Hematopoietic multipotent progenitor cell treated with erythropoietin and hydrocortisone succinate and interleukin-3 and kit ligand, for 4 days (in vitro differentiated cells): ENCODE results near the gene TEF.

ENCODE experiments used
- DNase-seq: peaks from one replicate; pipeline ENCODE4 v3.0.0-alpha.2; 2015

The TEF gene, protein sequence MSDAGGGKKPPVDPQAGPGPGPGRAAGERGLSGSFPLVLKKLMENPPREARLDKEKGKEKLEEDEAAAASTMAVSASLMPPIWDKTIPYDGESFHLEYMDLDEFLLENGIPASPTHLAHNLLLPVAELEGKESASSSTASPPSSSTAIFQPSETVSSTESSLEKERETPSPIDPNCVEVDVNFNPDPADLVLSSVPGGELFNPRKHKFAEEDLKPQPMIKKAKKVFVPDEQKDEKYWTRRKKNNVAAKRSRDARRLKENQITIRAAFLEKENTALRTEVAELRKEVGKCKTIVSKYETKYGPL

DNA sequence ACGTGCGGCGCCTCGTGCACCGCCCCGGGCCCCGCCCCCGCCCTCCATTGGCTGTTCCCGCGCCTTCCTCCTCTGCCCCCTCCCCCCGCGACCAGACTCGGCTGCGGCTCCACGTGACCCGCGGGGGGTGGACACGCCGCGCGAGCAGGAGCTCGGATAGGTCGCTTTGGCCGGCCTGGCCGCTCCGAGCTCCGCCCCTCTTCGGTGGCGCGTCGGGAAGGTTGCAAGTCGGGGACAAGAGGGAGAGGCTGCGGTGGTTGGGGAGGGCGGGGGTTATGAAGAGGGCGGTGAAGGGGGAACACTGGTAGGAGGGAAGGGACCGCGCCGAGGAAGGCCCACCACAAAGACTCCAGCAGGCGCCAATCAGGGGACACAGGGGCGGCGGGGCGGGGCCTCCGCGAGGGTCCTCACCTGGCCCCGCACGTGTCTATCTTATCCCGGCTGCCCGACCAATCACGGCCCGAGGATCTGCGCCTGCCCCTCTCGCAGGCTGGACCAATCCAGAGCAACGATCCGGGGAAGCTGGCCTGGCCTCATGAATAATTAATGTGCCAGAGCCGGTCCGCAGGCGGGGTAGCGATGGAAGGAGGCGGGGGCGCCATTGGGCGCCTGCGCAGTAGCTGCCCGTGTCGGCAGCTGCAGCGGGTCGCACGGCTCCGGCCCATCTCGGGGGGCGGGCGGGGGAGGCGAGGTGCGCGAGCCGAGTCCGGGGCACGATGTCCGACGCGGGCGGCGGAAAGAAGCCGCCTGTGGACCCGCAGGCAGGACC, at the start of gene TEF:
TEF (plus strand) TSS at position 614 of the 769 bp plus-strand sequence; CDS start at position 717, 103 bp downstream.
- DNase-seq = peak; percentile 99

DNA sequence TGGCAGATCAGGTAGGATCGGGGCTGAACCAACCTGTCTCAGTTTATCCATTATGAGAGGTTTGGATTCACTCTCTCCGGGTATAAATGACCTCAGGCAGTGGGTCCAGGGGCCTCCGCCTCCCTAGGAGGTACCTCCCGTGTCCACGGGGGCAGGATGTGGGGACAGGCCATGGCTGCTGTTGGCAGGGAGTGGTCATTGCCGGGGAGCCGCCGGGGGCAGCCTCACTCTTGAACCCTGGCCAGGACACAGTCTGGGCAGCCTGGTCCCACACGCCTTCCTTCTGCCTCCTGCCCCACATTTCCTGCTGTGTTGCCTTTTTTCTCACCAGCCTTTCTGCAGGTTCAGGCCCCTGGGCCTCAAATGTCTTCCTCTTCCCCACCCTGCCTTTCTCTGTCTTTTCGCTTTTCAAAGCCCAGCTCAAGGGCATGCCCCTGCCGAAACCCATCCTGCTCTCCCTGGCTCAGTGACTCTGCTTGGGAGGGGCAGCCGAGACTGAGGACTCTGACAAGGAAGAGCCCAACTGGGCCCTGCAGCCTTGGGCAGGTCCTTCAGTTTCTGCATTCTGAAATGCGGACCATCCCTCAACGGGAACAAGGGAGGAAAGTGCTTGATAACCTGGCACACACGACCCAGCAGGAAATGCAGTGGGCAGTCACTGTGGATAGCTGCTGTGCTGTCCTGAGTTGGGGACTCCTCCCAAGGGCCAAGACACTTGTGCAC, 49.4 kb upstream of the TEF start:
- no peak for DNase-seq

DNA sequence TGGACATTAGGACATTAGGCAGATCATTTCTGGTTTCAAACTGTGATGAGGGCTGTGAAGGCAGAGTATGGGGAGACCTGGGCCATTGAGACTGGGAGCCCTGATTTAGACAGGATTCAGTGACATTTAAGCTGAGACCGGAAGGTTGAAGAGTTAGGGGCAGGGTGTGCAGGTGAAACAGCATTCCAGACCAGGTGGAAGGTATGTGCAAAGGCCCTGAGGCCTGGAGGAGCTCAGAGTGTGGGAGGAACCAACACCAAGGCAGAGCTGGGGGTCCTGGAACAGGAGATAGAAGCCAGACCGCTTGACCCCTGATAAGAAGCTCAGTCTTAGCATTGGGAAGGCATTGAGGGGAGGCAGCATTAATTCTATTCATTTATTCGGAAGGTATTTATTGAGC, 47.9 kb upstream of the TEF start:
- DNase-seq = no peak

DNA sequence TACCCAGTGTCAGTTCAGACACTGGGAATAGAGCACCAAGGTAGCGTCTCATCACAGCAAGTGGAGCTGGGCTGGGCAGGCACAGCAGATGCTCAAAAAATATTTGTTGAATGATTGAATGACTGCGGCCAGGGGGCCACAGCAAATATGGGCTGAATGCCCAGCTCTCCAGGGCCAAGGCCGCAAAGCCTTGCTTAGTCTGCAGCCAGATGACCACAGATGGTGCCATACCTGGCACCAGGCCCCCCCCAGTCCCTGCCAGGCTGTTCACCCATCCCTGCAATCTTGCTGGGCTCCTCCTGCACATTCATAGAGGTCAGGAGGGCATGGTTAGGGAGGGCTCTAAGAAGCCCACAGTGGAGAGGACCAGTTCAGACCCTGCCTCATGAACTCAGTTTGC, 47.5 kb upstream of the TEF start:
- no peak for DNase-seq

DNA sequence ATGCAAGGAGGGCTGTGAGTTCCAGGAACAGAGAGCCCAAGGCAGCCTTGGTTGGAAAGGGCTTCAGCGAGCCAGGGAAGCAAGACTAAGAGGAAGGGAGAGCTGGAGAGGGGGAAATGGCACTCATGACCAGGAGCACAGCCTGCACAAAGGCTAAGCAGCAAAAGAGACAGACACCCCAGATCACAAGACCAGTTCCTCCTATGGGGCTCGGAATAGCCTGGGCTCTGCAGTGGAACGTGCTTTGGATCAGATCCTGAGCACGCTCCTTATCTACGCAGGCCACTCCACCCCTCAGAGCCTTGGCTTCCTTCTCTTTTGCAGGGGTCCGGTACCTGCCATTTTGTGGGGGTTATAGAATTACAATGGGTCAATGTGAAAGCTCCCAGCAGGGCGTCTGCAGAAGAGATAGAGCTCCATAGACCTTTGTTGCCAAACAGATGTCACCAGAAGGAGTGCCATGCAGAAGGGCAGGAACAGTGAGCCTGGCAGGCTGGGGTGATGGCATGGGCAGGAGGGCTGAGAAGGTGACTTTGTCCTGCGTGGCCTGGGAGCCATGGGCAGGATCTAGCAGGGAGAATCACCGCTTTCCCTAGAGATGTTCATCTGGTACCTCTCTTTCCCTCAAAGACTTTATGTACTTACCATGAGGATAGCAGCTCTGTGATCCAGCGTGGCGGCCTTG, 46.6 kb upstream of the TEF start:
- peak; percentile 16 for DNase-seq

- DNase-seq = no peak
These were observed 43.0 kb upstream of the TEF start for GRCh38 chr22:41338614-41339212.

DNA sequence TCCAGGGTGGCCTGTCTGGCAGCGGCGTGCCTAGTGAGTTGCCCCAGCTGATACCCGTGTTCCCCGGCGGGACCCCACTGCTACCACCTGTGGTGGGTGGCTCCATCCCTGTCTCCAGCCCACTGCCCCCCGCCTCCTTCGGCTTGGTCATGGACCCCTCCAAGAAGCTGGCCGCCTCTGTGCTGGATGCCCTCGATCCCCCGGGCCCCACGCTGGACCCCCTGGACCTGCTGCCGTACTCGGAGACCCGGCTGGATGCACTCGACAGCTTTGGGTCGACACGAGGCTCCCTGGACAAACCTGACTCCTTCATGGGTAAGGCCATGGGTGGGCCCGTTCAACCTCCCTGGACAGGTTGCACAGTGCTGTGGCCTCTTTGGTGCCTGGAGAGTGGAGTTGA, 41.9 kb upstream of the TEF start:
- no peak for DNase-seq

DNA sequence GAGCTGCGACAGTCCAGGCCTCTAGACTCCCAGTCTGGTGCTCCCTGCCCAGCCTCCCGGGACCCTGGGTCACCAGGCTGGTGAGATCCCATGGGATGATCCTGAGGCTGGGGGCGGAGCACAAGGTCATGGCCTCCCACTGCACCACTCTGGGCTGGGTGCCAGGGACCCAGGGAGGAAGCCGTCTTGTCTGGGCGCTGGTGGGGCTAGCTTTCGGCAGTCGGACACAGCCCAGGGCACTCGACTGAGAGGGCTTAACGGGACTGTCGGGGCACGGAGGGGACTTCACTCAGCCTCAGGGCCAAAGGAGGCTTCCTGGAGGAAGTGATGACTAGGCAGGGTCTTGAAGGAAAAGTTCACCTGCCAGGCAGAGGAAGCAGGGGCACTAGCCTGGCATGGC, 41.4 kb upstream of the TEF start:
- no peak for DNase-seq

- DNase-seq = no peak
These were observed 40.7 kb upstream of the TEF start for GRCh38 chr22:41341012-41341411.

GRCh38 chr22:41341990-41342389, 39.8 kb upstream of the TEF start:
- DNase-seq = peak; percentile 19

GRCh38 chr22:41343300-41343699, 38.4 kb upstream of the TEF start:
- DNase-seq = no peak

DNA sequence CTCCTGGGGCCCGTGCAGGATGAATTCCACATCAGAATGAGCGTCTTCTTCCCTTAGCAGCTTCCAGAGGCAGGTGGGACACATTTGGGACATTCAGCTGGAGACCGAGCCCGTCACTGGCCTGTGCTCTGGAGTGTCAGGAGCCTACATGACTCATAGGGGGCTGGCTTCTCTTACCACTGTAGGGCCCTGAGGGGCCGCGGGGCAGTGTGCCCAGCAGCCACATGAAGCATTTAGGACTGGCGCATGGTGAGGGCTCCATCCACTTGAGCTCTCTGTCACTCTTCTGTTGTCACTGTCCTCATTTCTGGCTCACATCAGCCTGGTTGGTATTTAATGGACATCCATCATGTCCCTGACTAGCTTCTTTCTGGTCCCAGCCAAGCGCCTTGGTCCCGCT, 38.0 kb upstream of the TEF start:
- DNase-seq = no peak

GRCh38 chr22:41344189-41344788, 37.5 kb upstream of the TEF start:
- no peak for DNase-seq

DNA sequence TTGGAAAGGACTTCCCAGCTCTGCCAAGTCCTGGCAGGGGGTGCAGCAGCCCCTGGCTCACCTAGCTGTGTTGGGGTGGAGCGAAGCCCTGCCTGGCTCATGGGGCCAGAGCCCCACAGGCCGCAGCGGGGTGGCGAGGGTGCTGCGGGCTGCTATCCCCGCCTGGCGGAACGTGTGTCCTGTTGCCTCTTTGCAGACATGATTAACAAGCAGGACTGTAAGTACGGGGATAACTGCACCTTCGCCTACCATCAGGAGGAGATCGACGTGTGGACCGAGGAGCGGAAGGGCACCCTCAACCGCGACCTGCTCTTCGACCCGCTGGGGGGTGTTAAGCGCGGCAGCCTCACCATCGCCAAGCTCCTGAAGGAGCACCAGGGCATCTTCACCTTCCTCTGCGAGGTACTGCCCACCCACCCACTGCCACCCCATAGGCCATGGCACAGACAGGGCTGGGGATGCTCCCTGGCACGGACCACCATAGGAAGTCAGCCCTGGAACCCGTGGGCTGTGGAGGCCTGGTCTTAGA, 35.9 kb upstream of the TEF start:
- no peak for DNase-seq

GRCh38 chr22:41347066-41347859, 34.5 kb upstream of the TEF start:
- no peak for DNase-seq

DNA sequence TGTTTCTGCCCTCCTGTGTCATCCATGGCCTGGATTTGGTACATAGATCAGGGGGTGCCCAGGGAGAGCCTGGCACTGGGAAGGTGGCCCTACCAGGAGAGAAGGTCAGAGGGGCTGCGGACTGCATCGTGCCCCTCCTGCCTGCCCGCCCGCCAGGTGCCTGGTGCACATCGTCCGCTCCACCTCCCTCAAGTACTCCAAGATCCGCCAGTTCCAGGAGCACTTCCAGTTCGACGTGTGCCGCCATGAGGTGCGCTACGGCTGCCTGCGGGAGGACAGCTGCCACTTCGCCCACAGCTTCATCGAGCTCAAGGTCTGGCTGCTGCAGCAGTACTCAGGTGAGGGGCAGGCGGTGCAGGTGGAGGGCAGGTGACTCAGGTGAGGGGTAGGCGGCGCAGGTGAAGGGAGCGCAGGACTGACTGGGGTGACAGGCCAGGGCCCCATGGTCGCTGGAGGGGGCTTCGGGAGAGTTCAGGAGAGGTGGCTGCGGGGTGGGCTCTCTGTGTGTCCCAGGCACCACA, 32.7 kb upstream of the TEF start:
- DNase-seq = no peak

DNA sequence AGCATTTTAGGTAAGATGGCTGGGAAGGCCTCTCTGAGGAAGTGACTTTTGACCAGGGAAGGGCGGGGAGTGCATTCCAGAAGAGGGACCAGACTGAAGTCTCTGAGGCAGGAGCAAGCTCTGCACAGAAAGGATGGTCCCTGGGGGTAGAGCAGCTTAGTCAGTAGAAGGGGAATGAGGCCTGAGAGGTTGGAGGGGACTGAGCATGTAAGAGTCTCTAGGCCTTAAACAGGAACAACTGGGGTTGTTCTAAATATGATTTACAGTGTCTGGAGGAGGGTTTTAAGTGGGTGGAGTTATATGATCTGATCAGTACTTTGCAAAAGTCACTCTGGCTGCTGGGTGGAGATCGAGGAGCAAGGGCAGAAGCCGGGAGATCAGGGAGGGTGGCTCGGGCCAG, 31.7 kb upstream of the TEF start:
- DNase-seq = peak; percentile 27

GRCh38 chr22:41351011-41351410, 30.7 kb upstream of the TEF start:
- no peak for DNase-seq

DNA sequence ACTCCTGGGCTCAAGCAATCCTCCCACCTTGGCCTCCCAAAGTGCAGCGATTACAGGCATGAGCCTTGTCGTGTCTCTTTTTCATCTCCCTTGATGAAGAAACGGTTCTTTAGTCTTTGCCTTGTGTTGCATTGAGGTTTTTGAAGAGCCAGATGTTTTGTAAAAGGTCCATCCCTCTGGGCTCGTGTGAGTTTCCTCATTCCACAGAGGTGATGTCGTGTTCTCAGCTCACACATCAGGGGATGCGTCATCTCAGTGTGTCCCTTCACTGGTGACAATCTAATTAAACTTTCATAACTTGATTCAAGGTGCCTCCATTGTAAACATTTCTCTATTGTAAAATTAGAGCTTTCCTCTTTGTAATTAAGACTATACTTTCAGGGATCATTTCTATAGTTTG, 29.7 kb upstream of the TEF start:
- no peak for DNase-seq

GRCh38 chr22:41353862-41354575, 27.7 kb upstream of the TEF start:
- no peak for DNase-seq
